ENCODE data around the gene SEMA4G. TPM values are rescaled to one million over a fixed set of nuclear protein-coding genes. Genes with fewer than 3 reads are reported as not detected.

SEMA4G gene
- polyA plus RNA-seq, 1 experiment: 4.2 TPM

DNA sequence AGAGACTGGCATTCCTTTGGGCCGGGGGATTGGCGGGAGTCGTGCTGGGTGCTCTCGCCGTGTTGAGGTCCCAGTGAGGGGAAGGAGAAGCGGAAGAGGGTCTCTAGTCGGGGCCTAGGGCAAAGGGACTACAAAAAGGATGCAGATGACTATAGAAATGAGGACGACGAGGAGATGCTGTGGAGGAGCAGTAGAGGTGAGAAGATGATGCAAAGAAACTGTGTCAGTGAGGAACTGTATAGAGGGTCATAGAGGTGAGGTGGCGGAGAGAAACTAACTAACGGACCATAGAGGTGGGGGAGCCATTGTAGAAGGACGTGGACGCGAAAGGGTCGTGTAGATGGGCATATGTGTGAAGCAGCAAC lies 18.4 kb downstream of the SEMA4G start:
- Histone ChIP-seq H3K36me3 (ENCODE audit: control insufficient read depth, insufficient read depth, low read length) (peaks cover 19% of the 10 kb centered on the region), H3K4me3 (ENCODE audit: low read depth, low read length) (peak overlapping the region; percentile 95), H3K27me3 (ENCODE audit: control insufficient read depth, insufficient read depth, low read length) (no peaks in the 10 kb centered on the region)
- POLR2A ChIA-PET: no interaction called here
- CTCF ChIA-PET: interaction anchor here (1.9 to 21.8 kb wide), 2 partner anchors 10 to 29 kb away, joined by 10 to 479 read pairs; no protein-coding TSS in a partner anchor
- TF ChIP-seq, protein P1, sequence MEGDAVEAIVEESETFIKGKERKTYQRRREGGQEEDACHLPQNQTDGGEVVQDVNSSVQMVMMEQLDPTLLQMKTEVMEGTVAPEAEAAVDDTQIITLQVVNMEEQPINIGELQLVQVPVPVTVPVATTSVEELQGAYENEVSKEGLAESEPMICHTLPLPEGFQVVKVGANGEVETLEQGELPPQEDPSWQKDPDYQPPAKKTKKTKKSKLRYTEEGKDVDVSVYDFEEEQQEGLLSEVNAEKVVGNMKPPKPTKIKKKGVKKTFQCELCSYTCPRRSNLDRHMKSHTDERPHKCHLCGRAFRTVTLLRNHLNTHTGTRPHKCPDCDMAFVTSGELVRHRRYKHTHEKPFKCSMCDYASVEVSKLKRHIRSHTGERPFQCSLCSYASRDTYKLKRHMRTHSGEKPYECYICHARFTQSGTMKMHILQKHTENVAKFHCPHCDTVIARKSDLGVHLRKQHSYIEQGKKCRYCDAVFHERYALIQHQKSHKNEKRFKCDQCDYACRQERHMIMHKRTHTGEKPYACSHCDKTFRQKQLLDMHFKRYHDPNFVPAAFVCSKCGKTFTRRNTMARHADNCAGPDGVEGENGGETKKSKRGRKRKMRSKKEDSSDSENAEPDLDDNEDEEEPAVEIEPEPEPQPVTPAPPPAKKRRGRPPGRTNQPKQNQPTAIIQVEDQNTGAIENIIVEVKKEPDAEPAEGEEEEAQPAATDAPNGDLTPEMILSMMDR (IDR thresholded peaks at IDR 0.05; ENCODE audit: insufficient read depth, low read depth, low read length): no peak
- DNase-seq (ENCODE audit: low read depth): no peak

DNA sequence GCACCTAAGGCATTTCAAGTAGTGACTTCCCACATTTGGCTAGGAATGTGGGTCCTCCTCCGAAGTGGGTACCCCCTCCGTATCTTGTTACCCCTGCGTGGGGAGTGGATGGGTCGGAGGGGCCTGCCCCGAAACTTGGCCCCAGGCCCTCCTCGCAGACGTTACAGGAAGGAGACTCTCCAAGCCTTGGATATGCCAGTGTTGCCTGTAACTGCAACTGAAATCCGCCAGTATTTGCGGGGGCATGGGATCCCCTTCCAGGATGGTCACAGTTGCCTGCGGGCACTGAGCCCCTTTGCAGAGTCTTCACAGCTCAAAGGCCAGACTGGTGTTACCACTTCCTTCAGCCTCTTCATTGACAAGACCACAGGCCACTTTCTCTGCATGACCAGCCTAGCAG lies 18.9 kb downstream of the SEMA4G start:
- POLR2A ChIA-PET: no interaction called here
- Histone ChIP-seq H3K36me3 (ENCODE audit: control insufficient read depth, insufficient read depth, low read length) (peaks cover 19% of the 10 kb centered on the region), H3K27me3 (ENCODE audit: control insufficient read depth, insufficient read depth, low read length) (no peaks in the 10 kb centered on the region), H3K4me3 (ENCODE audit: low read depth, low read length) (peak overlapping the region; percentile 95)
- CTCF ChIA-PET: interaction anchor here (1.8 to 21.8 kb wide), 3 partner anchors 10 to 29 kb away, joined by 15 to 479 read pairs (median 237); partner anchors contain the start of gene LZTS2
- no peak for DNase-seq (ENCODE audit: low read depth)
- TF ChIP-seq, protein P1 (IDR thresholded peaks at IDR 0.05; ENCODE audit: insufficient read depth, low read depth, low read length): no peak

DNA sequence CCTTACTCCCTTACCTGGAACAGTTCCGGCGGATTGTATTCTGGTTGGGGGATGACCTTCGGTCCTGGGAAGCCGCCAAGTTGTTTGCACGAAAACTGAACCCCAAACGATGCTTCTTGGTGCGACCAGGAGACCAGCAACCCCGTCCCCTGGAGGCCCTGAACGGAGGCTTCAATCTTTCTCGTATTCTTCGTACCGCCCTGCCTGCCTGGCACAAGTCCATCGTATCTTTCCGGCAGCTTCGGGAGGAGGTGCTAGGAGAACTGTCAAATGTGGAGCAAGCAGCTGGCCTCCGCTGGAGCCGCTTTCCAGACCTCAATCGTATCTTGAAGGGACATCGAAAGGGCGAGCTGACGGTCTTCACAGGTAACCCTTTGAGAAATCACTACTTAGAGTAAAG lies 19.8 kb downstream of the SEMA4G start:
- peaks cover 22% of the 10 kb centered on the region for H3K36me3 ChIP-seq (ENCODE audit: control insufficient read depth, insufficient read depth, low read length)
- no peak for DNase-seq (ENCODE audit: low read depth)
- TF ChIP-seq, protein P1 (IDR thresholded peaks at IDR 0.05; ENCODE audit: insufficient read depth, low read depth, low read length): no peak
- POLR2A ChIA-PET: no interaction called here
- no peaks in the 10 kb centered on the region for H3K27me3 ChIP-seq (ENCODE audit: control insufficient read depth, insufficient read depth, low read length)
- H3K4me3 ChIP-seq (ENCODE audit: low read depth, low read length): no peak overlapping the region
- CTCF ChIA-PET: interaction anchor here (1.4 to 21.8 kb wide), 4 partner anchors 9 to 36 kb away, joined by 4 to 479 read pairs (median 126); partner anchors contain the start of gene LZTS2

DNA sequence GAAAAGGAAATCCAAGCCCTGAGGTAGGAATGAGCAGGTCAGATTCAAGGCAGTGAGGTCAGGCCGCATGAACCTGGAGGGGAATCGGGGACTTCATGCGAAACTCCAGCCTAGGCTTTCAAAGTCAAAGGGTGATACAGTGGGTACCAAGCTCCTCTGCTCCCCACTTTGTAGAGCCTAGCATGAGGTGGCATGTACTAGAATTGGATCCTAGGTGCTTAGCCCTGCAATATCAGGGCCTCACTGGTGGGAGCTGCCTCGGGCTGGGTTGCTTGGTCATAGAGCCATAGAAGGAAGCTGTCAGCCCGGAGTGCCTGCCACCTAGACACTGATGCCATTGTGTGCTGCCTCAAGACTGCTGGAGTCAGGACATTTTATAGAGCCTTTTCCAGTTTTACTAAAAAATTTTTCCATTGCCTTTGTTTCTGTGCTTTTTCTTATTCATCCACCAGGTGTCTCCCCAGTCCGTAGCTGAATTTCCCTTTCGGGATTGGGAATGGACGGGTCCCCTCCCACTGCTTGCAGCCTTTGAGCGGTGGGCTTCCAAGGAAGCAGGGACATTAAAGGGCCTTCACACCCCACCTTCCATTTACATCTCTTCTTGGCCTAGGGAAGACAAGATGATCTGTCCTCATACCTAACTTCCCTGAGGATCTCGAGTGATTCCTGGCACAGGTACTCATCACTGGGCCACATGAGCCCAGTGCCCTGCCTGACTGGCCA lies 24.8 kb downstream of the SEMA4G start:
- no peak for DNase-seq (ENCODE audit: low read depth)
- POLR2A ChIA-PET: no interaction called here
- CTCF ChIA-PET: interaction anchor here (0.6 to 21.8 kb wide), 13 partner anchors 9 to 173 kb away, joined by 3 to 479 read pairs (median 6); partner anchors contain the start of genes KAZALD1 and SEMA4G
- Histone ChIP-seq H3K4me3 (ENCODE audit: low read depth, low read length) (no peak overlapping the region), H3K36me3 (ENCODE audit: control insufficient read depth, insufficient read depth, low read length) (peaks cover 19% of the 10 kb centered on the region), H3K27me3 (ENCODE audit: control insufficient read depth, insufficient read depth, low read length) (no peaks in the 10 kb centered on the region)
- TF ChIP-seq, protein P1 (IDR thresholded peaks at IDR 0.05; ENCODE audit: insufficient read depth, low read depth, low read length): peak; percentile 72

DNA sequence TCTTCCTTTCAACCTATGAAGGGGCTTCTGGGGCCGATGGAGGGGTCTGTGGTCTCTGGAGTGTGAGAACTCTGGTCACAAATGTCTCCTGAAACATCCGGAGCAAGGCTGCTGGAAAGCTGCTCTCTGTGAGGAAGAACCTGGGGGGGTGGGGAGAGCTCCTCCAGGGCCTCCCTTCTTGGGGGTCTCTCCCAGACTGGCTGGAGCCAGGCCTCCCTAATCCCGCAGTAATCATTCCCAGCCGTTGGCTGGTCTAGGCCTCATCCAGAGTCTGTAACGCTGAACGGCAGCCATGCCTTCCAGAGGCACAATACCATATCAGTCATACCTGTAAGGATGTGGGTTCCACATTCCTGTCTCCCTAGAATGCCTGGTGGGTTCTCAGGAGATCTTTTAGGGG lies 25.9 kb downstream of the SEMA4G start:
- TF ChIP-seq, protein P1 (IDR thresholded peaks at IDR 0.05; ENCODE audit: insufficient read depth, low read depth, low read length): no peak
- DNase-seq (ENCODE audit: low read depth): no peak
- Histone ChIP-seq H3K4me3 (ENCODE audit: low read depth, low read length) (no peak overlapping the region), H3K36me3 (ENCODE audit: control insufficient read depth, insufficient read depth, low read length) (peaks cover 15% of the 10 kb centered on the region), H3K27me3 (ENCODE audit: control insufficient read depth, insufficient read depth, low read length) (no peaks in the 10 kb centered on the region)
- CTCF ChIA-PET: interaction anchor here (0.6 to 21.8 kb wide), 6 partner anchors 14 to 86 kb away, joined by 3 to 479 read pairs (median 6); no protein-coding TSS in a partner anchor
- POLR2A ChIA-PET: no interaction called here

Data from BJ (cell line).